Gastrocnemius medialis (tissue), 4 donors: ENCODE measurements around the gene TBX18. TPM values are rescaled to one million over a fixed set of nuclear protein-coding genes. Genes with fewer than 3 reads are reported as not detected.

Experiments used
- ATAC-seq, 2 donors: fragments of 150-250 bp; one replicate each; pipeline ENCODE4 v1.9.1; 2016
- DNase-seq, 2 donors: peaks; one replicate each; pipeline ENCODE4 v3.0.0-alpha.2; 2019
- H3K27ac ChIP-seq, 4 donors: fragments of 200-600 bp; sonication (generic); 1 replicate in 1 of 4; 2 replicates in 3 of 4; pipeline ENCODE4 v1.5.1; 2016 to 2018; ENCODE audit warnings: mild to moderate bottlenecking in 2 of 4, moderate library complexity in 1 of 4
- H3K27me3 ChIP-seq, 3 donors: fragments of 200-600 bp; sonication (generic) in 2 of 3; 1 replicate in 1 of 3; 2 replicates in 2 of 3; pipeline versions ENCODE4 v1.5.1 to v1.6.0; 2016 to 2019; ENCODE audit warnings: mild to moderate bottlenecking in 1 of 3, moderate library complexity in 1 of 3
- H3K36me3 ChIP-seq, 2 donors: fragments of 200-600 bp; sonication (generic) in 1 of 2; one replicate each; pipeline ENCODE4 v1.5.1; 2017 to 2018
- H3K4me1 ChIP-seq, 2 donors: fragments of 200-600 bp; sonication (generic) in 1 of 2; one replicate each; pipeline ENCODE4 v1.5.1; 2016 to 2017; ENCODE audit warnings: mild to moderate bottlenecking in 2 of 2
- H3K4me3 ChIP-seq, 4 donors: fragments of 200-600 bp; sonication (generic) in 3 of 4; 1 replicate in 1 of 4; 2 replicates in 3 of 4; pipeline ENCODE4 v1.5.1; 2016 to 2019; ENCODE audit warnings: mild to moderate bottlenecking in 2 of 4
- H3K9me3 ChIP-seq, 3 donors: fragments of 200-600 bp; sonication (generic) in 2 of 3; 1 replicate in 1 of 3; 2 replicates in 2 of 3; pipeline ENCODE4 v1.5.1; 2016 to 2019
- POLR2A ChIP-seq, 2 donors: fragments of 450-650 bp; IDR thresholded peaks; one replicate each; pipeline ENCODE4 v1.6.1; 2017; ENCODE audit warnings: antibody characterized with exemption in 2 of 2, mild to moderate bottlenecking in 2 of 2, moderate library complexity in 2 of 2
- in situ Hi-C, 4 donors: fragments of 200-750 bp; cut with MboI; loops; one replicate each; pipeline versions ENCODE4 v1.15.0 to v1.8.0; 2017; ENCODE audit warnings: low sequenced_read_pairs in 4 of 4
- intact Hi-C: fragments of 100-400 bp; cut with DNase I; formaldehyde crosslinking; loops from one replicate; pipeline ENCODE4 v1.15.1; 2023; ENCODE audit warnings: low total_unique reads
- total RNA-seq, 4 donors: library from RNA; depleted of rRNA; stranded (reverse); fragments of >200 nt; gene quantifications; one replicate each; pipeline versions ENCODE4 v1.1.0 to v1.2.3, GENCODE V29; 2016
- TF ChIP-seq, protein P1 (sequence below), 5 experiments: fragments of 450-650 bp in 3 of 5; fragments of 200-600 bp in 2 of 5; sonication (generic) in 2 of 5; IDR thresholded peaks in 4 of 5; conservative IDR thresholded peaks in 1 of 5; 1 replicate in 4 of 5; 2 replicates in 1 of 5; pipeline ENCODE4 v1.5.1; 2016 to 2019; ENCODE audit warnings: antibody characterized with exemption in 5 of 5, mild to moderate bottlenecking in 3 of 5, moderate library complexity in 3 of 5

Gene TBX18
- total RNA-seq, 4 donors from 2014 or later = 1.0 to 1.7 (median 1.3) TPM

DNA sequence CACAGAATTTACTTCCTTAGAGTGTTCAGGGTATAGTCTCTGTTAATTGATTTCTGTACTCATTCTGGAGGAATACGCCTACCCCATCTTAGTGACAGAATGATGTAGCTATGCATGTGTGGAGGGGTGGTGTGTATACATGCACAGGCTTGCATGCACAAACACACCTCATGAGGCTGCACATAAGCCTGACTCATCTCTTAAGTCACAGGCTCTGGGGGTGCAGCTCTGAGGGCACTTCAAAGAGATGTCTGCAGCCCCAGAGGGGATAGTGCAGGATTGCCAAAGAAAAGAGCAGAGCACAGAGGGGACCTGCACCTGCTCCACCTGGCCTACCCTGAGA lies 24.6 kb downstream of the TBX18 start:
- intact Hi-C loops (no loop called here), in situ Hi-C loops (no loop called here)
- DNase-seq (no peak), ATAC-seq (no peak)
- H3K27me3 ChIP-seq = no peaks in the 10 kb centered on the region
- no peak for TF ChIP-seq POLR2A (IDR thresholded peaks at IDR 0.05)
- no peak overlapping the region for H3K27ac ChIP-seq
- H3K36me3 ChIP-seq = no peaks in the 10 kb centered on the region
- no peaks in the 10 kb centered on the region for H3K4me1 ChIP-seq
- H3K4me3 ChIP-seq = no peak overlapping the region
- no peaks in the 10 kb centered on the region for H3K9me3 ChIP-seq

DNA sequence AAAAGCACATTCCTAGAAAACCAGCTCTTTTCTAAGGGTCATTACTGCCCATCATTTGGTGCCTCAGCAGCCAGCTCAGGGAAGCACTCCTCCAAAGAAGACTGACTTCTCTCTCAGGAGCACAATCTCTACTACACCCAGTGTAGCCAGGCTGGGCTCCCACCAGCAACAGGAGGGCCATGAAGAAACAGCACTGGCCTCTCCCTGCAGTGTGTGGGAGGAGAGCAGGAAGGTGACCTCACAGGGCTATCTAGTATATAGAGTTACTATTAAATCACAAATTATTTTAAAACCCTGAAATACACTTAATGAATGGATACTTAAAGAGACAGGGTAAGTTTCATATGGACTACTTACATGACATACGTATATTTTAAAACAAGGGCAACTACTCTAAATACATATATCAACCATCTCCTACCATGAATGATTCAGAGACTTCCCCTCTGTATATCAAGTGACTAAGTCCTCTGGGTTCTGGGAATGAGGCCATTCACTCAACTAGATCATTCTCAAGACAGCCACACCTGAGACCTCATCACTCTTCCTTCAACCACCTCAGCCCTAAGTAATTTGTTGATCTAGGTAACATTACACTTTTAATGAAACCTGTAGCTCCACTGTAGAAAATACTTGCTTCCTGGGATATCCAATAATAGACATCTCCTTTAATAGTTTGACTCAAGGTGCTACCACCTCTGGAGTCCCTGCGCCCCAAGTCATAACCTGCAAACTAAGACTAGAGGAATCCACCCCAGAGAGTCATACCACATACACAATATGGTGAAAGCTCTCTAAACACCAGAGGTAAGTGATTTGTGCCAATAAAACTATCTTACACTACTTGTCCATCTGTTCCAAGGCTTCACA lies 25.2 kb downstream of the TBX18 start:
- DNase-seq (no peak), ATAC-seq (no peak)
- H3K36me3 ChIP-seq = no peaks in the 10 kb centered on the region
- H3K27me3 ChIP-seq = no peaks in the 10 kb centered on the region
- intact Hi-C loops = no loop called here
- TF ChIP-seq POLR2A (IDR thresholded peaks at IDR 0.05) = no peak
- TF ChIP-seq, protein P1, sequence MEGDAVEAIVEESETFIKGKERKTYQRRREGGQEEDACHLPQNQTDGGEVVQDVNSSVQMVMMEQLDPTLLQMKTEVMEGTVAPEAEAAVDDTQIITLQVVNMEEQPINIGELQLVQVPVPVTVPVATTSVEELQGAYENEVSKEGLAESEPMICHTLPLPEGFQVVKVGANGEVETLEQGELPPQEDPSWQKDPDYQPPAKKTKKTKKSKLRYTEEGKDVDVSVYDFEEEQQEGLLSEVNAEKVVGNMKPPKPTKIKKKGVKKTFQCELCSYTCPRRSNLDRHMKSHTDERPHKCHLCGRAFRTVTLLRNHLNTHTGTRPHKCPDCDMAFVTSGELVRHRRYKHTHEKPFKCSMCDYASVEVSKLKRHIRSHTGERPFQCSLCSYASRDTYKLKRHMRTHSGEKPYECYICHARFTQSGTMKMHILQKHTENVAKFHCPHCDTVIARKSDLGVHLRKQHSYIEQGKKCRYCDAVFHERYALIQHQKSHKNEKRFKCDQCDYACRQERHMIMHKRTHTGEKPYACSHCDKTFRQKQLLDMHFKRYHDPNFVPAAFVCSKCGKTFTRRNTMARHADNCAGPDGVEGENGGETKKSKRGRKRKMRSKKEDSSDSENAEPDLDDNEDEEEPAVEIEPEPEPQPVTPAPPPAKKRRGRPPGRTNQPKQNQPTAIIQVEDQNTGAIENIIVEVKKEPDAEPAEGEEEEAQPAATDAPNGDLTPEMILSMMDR (IDR thresholded peaks at IDR 0.05 in 4 of 5, conservative IDR thresholded peaks at IDR 0.05 in 1 of 5) = no peak
- in situ Hi-C loops = no loop called here
- H3K4me3 ChIP-seq = no peak overlapping the region
- H3K9me3 ChIP-seq = no peaks in the 10 kb centered on the region
- no peak overlapping the region for H3K27ac ChIP-seq
- no peaks in the 10 kb centered on the region for H3K4me1 ChIP-seq

DNA sequence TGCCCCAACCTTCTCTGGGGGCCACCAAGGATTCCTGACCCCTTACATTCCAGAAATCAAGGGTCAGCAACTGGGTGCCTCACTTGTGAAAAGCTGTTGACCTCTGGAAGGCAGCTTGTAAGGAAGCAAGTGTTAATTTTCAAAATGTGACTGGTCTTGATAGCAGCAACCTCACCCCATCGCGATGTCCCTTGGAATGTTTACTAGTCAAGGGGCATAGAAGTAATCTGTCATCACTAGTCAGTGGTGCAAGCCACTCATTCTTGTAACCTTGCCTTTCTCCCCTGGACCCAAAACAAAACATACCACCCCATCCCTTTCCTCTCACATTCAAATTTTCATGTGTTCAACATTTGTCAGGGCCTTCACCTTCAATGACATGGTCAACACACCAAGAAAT lies 30.5 kb downstream of the TBX18 start:
- no peaks in the 10 kb centered on the region for H3K27me3 ChIP-seq
- peaks cover 0 to 4% (median 0%) of the 10 kb centered on the region in 3 donors for H3K9me3 ChIP-seq
- DNase-seq (no peak), ATAC-seq (no peak)
- no peak overlapping the region for H3K27ac ChIP-seq
- in situ Hi-C loops (no loop called here), intact Hi-C loops (no loop called here)
- no peak overlapping the region for H3K4me3 ChIP-seq
- no peaks in the 10 kb centered on the region for H3K4me1 ChIP-seq
- no peaks in the 10 kb centered on the region for H3K36me3 ChIP-seq
- no peak for TF ChIP-seq POLR2A (IDR thresholded peaks at IDR 0.05)
- TF ChIP-seq, protein P1 (IDR thresholded peaks at IDR 0.05 in 4 of 5, conservative IDR thresholded peaks at IDR 0.05 in 1 of 5) = no peak

DNA sequence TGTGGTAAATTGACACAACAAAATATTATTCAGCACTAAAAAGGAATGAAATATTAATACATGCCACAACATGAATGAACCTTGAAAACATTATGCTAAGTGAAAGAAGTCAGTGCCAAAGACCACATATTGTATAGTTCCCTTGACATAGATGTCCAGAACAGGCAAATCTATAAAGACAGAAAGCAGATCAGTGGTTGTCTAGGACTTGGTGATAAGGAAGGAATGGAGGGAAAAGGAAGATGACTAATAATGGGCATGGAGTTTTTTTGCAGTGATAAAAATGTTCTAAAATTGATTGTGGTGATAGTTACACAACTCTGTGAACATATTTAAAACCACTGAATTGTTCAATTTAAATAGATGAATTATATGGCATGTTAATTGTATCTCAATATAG lies 32.5 kb downstream of the TBX18 start:
- ATAC-seq (no peak), DNase-seq (no peak)
- no peaks in the 10 kb centered on the region for H3K36me3 ChIP-seq
- H3K9me3 ChIP-seq = peaks cover 0 to 4% (median 0%) of the 10 kb centered on the region in 3 donors
- H3K27me3 ChIP-seq = no peaks in the 10 kb centered on the region
- no peak overlapping the region for H3K27ac ChIP-seq
- H3K4me1 ChIP-seq = no peaks in the 10 kb centered on the region
- in situ Hi-C loops (no loop called here), intact Hi-C loops (no loop called here)
- H3K4me3 ChIP-seq = no peak overlapping the region
- TF ChIP-seq POLR2A (IDR thresholded peaks at IDR 0.05) = no peak
- TF ChIP-seq, protein P1 (IDR thresholded peaks at IDR 0.05 in 4 of 5, conservative IDR thresholded peaks at IDR 0.05 in 1 of 5) = no peak

DNA sequence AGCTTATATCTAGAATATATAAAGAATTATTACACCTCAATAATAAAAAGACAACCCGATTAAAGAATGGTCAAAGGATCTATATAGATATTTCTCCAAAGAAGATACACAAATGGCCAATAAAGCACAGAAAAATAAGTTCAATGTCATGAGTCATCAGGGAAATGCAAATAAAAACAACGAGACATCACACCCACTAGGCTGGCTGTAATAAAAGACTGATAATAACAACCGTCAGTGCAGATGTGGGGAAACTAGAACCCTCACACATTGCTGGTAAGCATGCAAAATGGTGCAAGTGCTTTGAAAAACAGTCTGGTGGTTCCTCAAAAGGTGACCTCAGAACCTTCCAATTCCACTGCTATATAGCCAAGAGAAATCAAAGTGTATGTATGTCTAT lies 33.0 kb downstream of the TBX18 start:
- Histone ChIP-seq H3K9me3 (peaks cover 0 to 4% (median 0%) of the 10 kb centered on the region in 3 donors), H3K27me3 (no peaks in the 10 kb centered on the region), H3K27ac (no peak overlapping the region), H3K4me3 (no peak overlapping the region), H3K36me3 (no peaks in the 10 kb centered on the region), H3K4me1 (no peaks in the 10 kb centered on the region)
- ATAC-seq (no peak), DNase-seq (no peak)
- in situ Hi-C loops (no loop called here), intact Hi-C loops (no loop called here)
- TF ChIP-seq, protein P1 (IDR thresholded peaks at IDR 0.05 in 4 of 5, conservative IDR thresholded peaks at IDR 0.05 in 1 of 5) = no peak
- no peak for TF ChIP-seq POLR2A (IDR thresholded peaks at IDR 0.05)
